Thyroid gland (tissue), 4 donors: Measurements from ENCODE around the gene SLC52A3.

Source experiments
- POLR2A ChIP-seq, 2 donors: fragments of 450-650 bp; IDR thresholded peaks; one replicate each; pipeline ENCODE4 v1.6.1; 2017; ENCODE audit warnings: antibody characterized with exemption in 2 of 2, mild to moderate bottlenecking in 2 of 2, moderate library complexity in 1 of 2
- TF ChIP-seq, protein P1 (sequence below), 6 experiments: fragments of 200-600 bp in 3 of 6; fragments of 450-650 bp in 3 of 6; sonication (generic) in 3 of 6; IDR thresholded peaks; one replicate each; pipeline ENCODE4 v1.5.1; 2016 to 2019; ENCODE audit warnings: antibody characterized with exemption in 6 of 6, mild to moderate bottlenecking in 2 of 6, inconsistent platforms in 1 of 6, moderate library complexity in 1 of 6

DNA sequence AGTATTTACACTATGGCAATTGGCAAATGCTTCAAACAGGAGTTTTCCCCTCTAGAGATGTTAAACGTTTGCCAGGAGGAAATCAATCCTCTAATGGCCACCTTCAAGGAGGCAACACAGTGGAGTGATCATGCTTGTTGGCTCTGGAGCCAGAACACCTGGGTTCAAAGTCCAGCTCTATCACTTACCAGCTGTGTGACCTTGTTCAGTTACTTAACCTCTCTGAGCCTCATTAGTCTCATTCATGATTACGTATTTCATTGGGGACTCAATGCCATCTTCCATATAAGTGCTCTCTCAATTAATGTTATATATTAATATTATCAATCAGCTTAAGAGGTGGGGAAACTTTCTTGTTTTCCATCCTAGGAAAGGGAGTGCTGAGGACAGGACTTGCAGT, 26.1 kb downstream of the SLC52A3 start:
- TF ChIP-seq, protein P1, sequence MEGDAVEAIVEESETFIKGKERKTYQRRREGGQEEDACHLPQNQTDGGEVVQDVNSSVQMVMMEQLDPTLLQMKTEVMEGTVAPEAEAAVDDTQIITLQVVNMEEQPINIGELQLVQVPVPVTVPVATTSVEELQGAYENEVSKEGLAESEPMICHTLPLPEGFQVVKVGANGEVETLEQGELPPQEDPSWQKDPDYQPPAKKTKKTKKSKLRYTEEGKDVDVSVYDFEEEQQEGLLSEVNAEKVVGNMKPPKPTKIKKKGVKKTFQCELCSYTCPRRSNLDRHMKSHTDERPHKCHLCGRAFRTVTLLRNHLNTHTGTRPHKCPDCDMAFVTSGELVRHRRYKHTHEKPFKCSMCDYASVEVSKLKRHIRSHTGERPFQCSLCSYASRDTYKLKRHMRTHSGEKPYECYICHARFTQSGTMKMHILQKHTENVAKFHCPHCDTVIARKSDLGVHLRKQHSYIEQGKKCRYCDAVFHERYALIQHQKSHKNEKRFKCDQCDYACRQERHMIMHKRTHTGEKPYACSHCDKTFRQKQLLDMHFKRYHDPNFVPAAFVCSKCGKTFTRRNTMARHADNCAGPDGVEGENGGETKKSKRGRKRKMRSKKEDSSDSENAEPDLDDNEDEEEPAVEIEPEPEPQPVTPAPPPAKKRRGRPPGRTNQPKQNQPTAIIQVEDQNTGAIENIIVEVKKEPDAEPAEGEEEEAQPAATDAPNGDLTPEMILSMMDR (IDR thresholded peaks at IDR 0.05), result no peak
- no peak for TF ChIP-seq POLR2A (IDR thresholded peaks at IDR 0.05)
